ENCODE results near the gene HAPSTR1. TPM values are rescaled to one million over a fixed set of nuclear protein-coding genes. Genes with fewer than 3 reads are reported as not detected.
A peak's percentile ranks its signal among the peaks of the same experiment; 100 is the strongest.

Gene HAPSTR1
- polyA plus RNA-seq, 4 donors = 11.6 to 31.8 (median 15.0) TPM

GRCh38 chr16:9136596-9136995 lies 45.2 kb downstream of the HAPSTR1 start:
- Histone ChIP-seq H3K4me1 (ENCODE audit: control insufficient read depth in 3 of 3, insufficient read depth in 2 of 3, low read depth in 1 of 3, low read length in 2 of 3) (no peaks in the 10 kb centered on the region), H3K27ac (ENCODE audit: low read depth in 1 of 3, low read length in 2 of 3) (no peak overlapping the region), H3K36me3 (ENCODE audit: control insufficient read depth in 3 of 3, insufficient read depth in 2 of 3, low read depth in 1 of 3, low read length in 3 of 3) (no peaks in the 10 kb centered on the region), H3K9me3 (ENCODE audit: control insufficient read depth in 2 of 2, insufficient read depth in 1 of 2, low read depth in 1 of 2, low read length in 1 of 2) (peaks cover 0 to 3% of the 10 kb centered on the region in 2 donors), H3K4me3 (ENCODE audit: low read depth in 1 of 3, low read length in 3 of 3) (no peak overlapping the region), H3K27me3 (ENCODE audit: control insufficient read depth in 3 of 3, insufficient read depth in 3 of 3, low read length in 3 of 3) (no peaks in the 10 kb centered on the region)
- DNase-seq (no peak), FAIRE-seq (no peak)
- WGBS, 3 donors = 81 to 87% (median 87%) methylated on average over 13 of the region's 13 CpGs

DNA sequence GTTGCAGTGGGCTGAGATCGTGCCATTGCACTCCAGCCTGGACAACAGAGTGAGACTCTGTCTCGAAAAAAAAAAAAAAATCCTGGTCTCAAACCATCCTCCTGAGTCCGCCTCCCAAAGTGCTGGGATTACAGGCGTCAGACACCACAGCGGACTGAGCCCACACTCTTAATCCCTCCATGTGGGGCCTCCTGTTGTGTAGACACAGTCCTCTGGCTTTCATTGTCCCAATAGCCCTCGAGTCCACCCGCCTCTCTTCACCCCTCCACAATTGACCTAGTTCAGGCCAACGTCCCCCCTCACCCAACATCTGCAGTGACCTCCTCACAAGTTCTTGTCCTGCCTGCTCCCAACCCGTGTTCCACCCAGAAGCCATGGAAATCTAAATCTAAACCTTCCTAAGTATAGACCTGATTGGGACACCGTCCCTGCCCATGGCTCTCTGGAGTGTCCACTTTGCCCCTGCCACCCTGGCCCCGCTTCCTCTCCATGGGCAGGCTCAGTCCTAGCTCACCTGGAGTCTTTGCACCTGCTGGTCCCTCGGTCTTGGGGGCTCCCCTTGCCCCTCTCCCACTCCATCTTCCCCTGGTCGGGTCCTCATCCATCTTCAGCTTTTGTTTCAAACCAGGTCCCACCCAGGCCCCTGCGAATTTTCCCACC lies 46.7 kb downstream of the HAPSTR1 start:
- H3K4me1 ChIP-seq (ENCODE audit: control insufficient read depth in 3 of 3, insufficient read depth in 2 of 3, low read depth in 1 of 3, low read length in 2 of 3) = no peaks in the 10 kb centered on the region
- no peak for FAIRE-seq
- no peaks in the 10 kb centered on the region for H3K36me3 ChIP-seq (ENCODE audit: control insufficient read depth in 3 of 3, insufficient read depth in 2 of 3, low read depth in 1 of 3, low read length in 3 of 3)
- H3K9me3 ChIP-seq (ENCODE audit: control insufficient read depth in 2 of 2, insufficient read depth in 1 of 2, low read depth in 1 of 2, low read length in 1 of 2) = peaks cover 0 to 3% of the 10 kb centered on the region in 2 donors
- H3K27me3 ChIP-seq (ENCODE audit: control insufficient read depth in 3 of 3, insufficient read depth in 3 of 3, low read length in 3 of 3) = no peaks in the 10 kb centered on the region
- DNase-seq = no peak
- no peak overlapping the region for H3K27ac ChIP-seq (ENCODE audit: low read depth in 1 of 3, low read length in 2 of 3)
- WGBS, 3 donors = 69 to 79% (median 72%) methylated on average over 13 to 14 of the region's 14 CpGs
- no peak overlapping the region for H3K4me3 ChIP-seq (ENCODE audit: low read depth in 1 of 3, low read length in 3 of 3)

DNA sequence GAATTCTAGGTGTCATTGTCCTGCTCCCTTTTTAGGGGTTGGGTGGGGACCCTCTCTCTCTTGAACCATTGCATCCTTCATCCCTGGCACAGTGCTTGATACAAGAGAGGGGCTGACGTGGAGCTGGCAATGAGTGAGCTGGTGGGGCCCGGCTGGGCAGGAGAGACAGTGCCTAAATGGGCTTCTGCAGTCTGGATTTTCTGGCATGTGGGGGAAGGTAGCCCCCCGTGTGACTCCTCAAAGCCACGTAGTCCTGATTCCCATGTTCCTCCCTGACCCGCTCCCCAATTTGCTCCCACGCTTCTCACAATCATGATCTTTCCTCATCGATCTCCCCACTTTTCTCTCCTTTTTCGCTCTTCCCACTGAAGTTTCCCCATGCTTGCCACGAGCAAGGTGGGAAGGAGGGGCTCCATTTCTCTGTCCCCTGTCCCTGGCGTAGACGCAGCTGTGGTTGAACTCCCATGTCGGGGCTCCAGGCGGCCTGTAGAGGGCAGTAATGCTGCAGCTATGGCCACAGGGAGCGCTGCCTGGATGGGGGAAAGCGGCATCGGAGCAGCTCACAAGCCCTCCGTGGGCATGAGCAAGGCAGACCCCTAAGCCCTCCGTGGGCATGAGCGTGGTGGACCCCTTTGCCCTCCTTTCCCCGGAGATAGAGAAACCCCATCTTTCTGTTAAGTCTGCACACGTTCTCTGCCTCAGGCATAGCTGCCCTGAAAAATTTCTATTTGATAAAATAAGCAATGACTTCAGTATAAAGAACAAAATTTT lies 47.5 kb downstream of the HAPSTR1 start:
- FAIRE-seq = no peak
- DNase-seq = peak; percentile 57 to 71
- H3K4me3 ChIP-seq (ENCODE audit: low read depth in 1 of 3, low read length in 3 of 3) = no peak overlapping the region
- H3K4me1 ChIP-seq (ENCODE audit: control insufficient read depth in 3 of 3, insufficient read depth in 2 of 3, low read depth in 1 of 3, low read length in 2 of 3) = no peaks in the 10 kb centered on the region
- H3K27me3 ChIP-seq (ENCODE audit: control insufficient read depth in 3 of 3, insufficient read depth in 3 of 3, low read length in 3 of 3) = no peaks in the 10 kb centered on the region
- peaks cover 0 to 3% of the 10 kb centered on the region in 2 donors for H3K9me3 ChIP-seq (ENCODE audit: control insufficient read depth in 2 of 2, insufficient read depth in 1 of 2, low read depth in 1 of 2, low read length in 1 of 2)
- no peaks in the 10 kb centered on the region for H3K36me3 ChIP-seq (ENCODE audit: control insufficient read depth in 3 of 3, insufficient read depth in 2 of 3, low read depth in 1 of 3, low read length in 3 of 3)
- 9 to 12% (median 10%) methylated on average over 21 of the region's 21 CpGs for WGBS, 3 donors
- no peak overlapping the region for H3K27ac ChIP-seq (ENCODE audit: low read depth in 1 of 3, low read length in 2 of 3)

- Histone ChIP-seq H3K9me3 (ENCODE audit: control insufficient read depth in 2 of 2, insufficient read depth in 1 of 2, low read depth in 1 of 2, low read length in 1 of 2) (peaks cover 0 to 3% of the 10 kb centered on the region in 2 donors), H3K4me1 (ENCODE audit: control insufficient read depth in 3 of 3, insufficient read depth in 2 of 3, low read depth in 1 of 3, low read length in 2 of 3) (no peaks in the 10 kb centered on the region), H3K36me3 (ENCODE audit: control insufficient read depth in 3 of 3, insufficient read depth in 2 of 3, low read depth in 1 of 3, low read length in 3 of 3) (no peaks in the 10 kb centered on the region), H3K27ac (ENCODE audit: low read depth in 1 of 3, low read length in 2 of 3) (no peak overlapping the region), H3K27me3 (ENCODE audit: control insufficient read depth in 3 of 3, insufficient read depth in 3 of 3, low read length in 3 of 3) (no peaks in the 10 kb centered on the region), H3K4me3 (ENCODE audit: low read depth in 1 of 3, low read length in 3 of 3) (no peak overlapping the region)
- WGBS, 3 donors = 86 to 91% (median 91%) methylated on average over 7 of the region's 7 CpGs
- DNase-seq = peak in 1 of 2 donors; percentile 46
- no peak for FAIRE-seq
Measured at GRCh38 chr16:9139965-9140364, 48.5 kb downstream of the HAPSTR1 start.

Other genes with a start within 250 kb of the HAPSTR1 start
- gene CARHSP1, start 222.6 kb upstream of the HAPSTR1 start, polyA plus RNA-seq = 100 to 1,000 TPM in 1 of 4 donors, 10 to 100 TPM in 3; 51.6 to 103 (median 88.8) TPM
- 1 to 10 TPM in 1 of 4 donors, not detected in 3; 1.6 TPM for gene LITAFD, start 209.3 kb upstream of the HAPSTR1 start, polyA plus RNA-seq
- gene USP7, start 127.7 kb upstream of the HAPSTR1 start, polyA plus RNA-seq = 10 to 100 TPM; 31.6 to 97.1 (median 36.0) TPM